Kidney glomerular epithelial cell (primary cell): ENCODE data around the gene ULK2.
A peak's percentile ranks its signal among the peaks of the same experiment; 100 is the strongest.

Experiments
- DNase-seq: peaks from one replicate; lab custom pipeline; 2025; lab: John Stamatoyannopoulos, UW

The ULK2 gene

GRCh38 chr17:19747159-19747719 lies 120.5 kb downstream of the ULK2 start:
- no peak for DNase-seq

GRCh38 chr17:19746517-19746916 lies 121.2 kb downstream of the ULK2 start:
- no peak for DNase-seq

- peak; percentile 44 for DNase-seq
These were observed 122.6 kb downstream of the ULK2 start for GRCh38 chr17:19744922-19745757.

GRCh38 chr17:19744492-19744891 lies 123.2 kb downstream of the ULK2 start:
- DNase-seq: no peak

GRCh38 chr17:19743101-19744100 lies 124.3 kb downstream of the ULK2 start:
- DNase-seq: no peak

GRCh38 chr17:19742495-19742894 lies 125.2 kb downstream of the ULK2 start:
- DNase-seq: no peak

GRCh38 chr17:19741832-19742457 lies 125.8 kb downstream of the ULK2 start:
- DNase-seq: no peak

GRCh38 chr17:19740933-19741332 lies 126.8 kb downstream of the ULK2 start:
- DNase-seq: no peak

- no peak for DNase-seq
These were observed 128.2 kb downstream of the ULK2 start for GRCh38 chr17:19739241-19740201.

GRCh38 chr17:19738757-19739156 lies 129.0 kb downstream of the ULK2 start:
- no peak for DNase-seq

- DNase-seq: no peak
These were observed 129.7 kb downstream of the ULK2 start for GRCh38 chr17:19738073-19738449.

- DNase-seq: no peak
These were observed 130.2 kb downstream of the ULK2 start for GRCh38 chr17:19737305-19738072.

GRCh38 chr17:19736071-19736470 lies 131.7 kb downstream of the ULK2 start:
- DNase-seq: no peak

GRCh38 chr17:19733953-19734526 lies 133.7 kb downstream of the ULK2 start:
- no peak for DNase-seq

- DNase-seq: no peak
These were observed 136.1 kb downstream of the ULK2 start for GRCh38 chr17:19731626-19732025.

- no peak for DNase-seq
These were observed 136.9 kb downstream of the ULK2 start for GRCh38 chr17:19730843-19731242.

GRCh38 chr17:19729900-19730299 lies 137.8 kb downstream of the ULK2 start:
- DNase-seq: no peak

- no peak for DNase-seq
These were observed 139.6 kb downstream of the ULK2 start for GRCh38 chr17:19728084-19728495.

- no peak for DNase-seq
These were observed 140.1 kb downstream of the ULK2 start for GRCh38 chr17:19727501-19728078.
